ENCODE results near the gene PRR18. TPM values are rescaled to one million over a fixed set of nuclear protein-coding genes. Genes with fewer than 3 reads are reported as not detected.

The PRR18 gene
- total RNA-seq, 1 experiment from 2014 or later, result not detected

- Histone ChIP-seq H3K4me3 (replicated peaks in 1 of 2; ENCODE audit: low read depth in 1 of 2, low read length in 2 of 2) (no peak overlapping the region), H4K20me1 (ENCODE audit: insufficient read depth) (no peaks in the 10 kb centered on the region), H3K9me2 (ENCODE audit: insufficient read depth) (no peaks in the 10 kb centered on the region), H3K4me2 (ENCODE audit: low read length) (no peak overlapping the region), H3K36me3 (ENCODE audit: control insufficient read depth in 1 of 2, insufficient read depth in 2 of 2, low read length in 2 of 2) (no peaks in the 10 kb centered on the region), H3K79me2 (ENCODE audit: insufficient read depth, low read length) (no peaks in the 10 kb centered on the region), H3K4me1 (ENCODE audit: control insufficient read depth in 1 of 2, insufficient read depth in 2 of 2, low read length in 2 of 2) (no peaks in the 10 kb centered on the region), H2AFZ (ENCODE audit: low read depth, low read length, poor library complexity, severe bottlenecking) (no peak overlapping the region), H3K9me3 (ENCODE audit: control insufficient read depth in 1 of 2, insufficient read depth in 1 of 2, low read depth in 1 of 2, low read length in 2 of 2) (no peaks in the 10 kb centered on the region), H3K27ac (ENCODE audit: low read depth, low read length) (no peak overlapping the region), H3K9ac (ENCODE audit: low read length) (no peak overlapping the region), H3K27me3 (ENCODE audit: insufficient read depth, low read length) (peaks cover 9% of the 10 kb centered on the region)
- intact Hi-C loops (cut with micrococcal nuclease), result no loop called here
- RAD21 ChIA-PET (ENCODE audit: low non-redundant PET in 1 of 2, low total read pairs in 2 of 2, uncharacterized antibody in 2 of 2, unreplicated experiment in 2 of 2), result no interaction called here
- POLR2A ChIA-PET, result no interaction called here
- CTCF ChIA-PET, result interaction anchor here (0.8 kb wide), 1 partner anchor 27 kb away, joined by 3 read pairs; no protein-coding TSS in a partner anchor
- ATAC-seq (no peak), DNase-seq (ENCODE audit: low read depth, low spot score) (no peak)
- no TSS peak for BruUV-seq (replicated peaks)
- no peak for TF ChIP-seq ATF3 (IDR thresholded peaks at IDR 0.05)
Measured at GRCh38 chr6:166354965-166355364, 46.8 kb upstream of the PRR18 start.

GRCh38 chr6:166354143-166354542 lies 46.0 kb upstream of the PRR18 start:
- BruUV-seq (replicated peaks), result no TSS peak
- Histone ChIP-seq H3K4me2 (ENCODE audit: low read length) (no peak overlapping the region), H3K9me3 (ENCODE audit: control insufficient read depth in 1 of 2, insufficient read depth in 1 of 2, low read depth in 1 of 2, low read length in 2 of 2) (no peaks in the 10 kb centered on the region), H4K20me1 (ENCODE audit: insufficient read depth) (no peaks in the 10 kb centered on the region), H3K4me1 (ENCODE audit: control insufficient read depth in 1 of 2, insufficient read depth in 2 of 2, low read length in 2 of 2) (no peaks in the 10 kb centered on the region), H2AFZ (ENCODE audit: low read depth, low read length, poor library complexity, severe bottlenecking) (no peak overlapping the region), H3K27ac (ENCODE audit: low read depth, low read length) (no peak overlapping the region), H3K4me3 (replicated peaks in 1 of 2; ENCODE audit: low read depth in 1 of 2, low read length in 2 of 2) (no peak overlapping the region), H3K9ac (ENCODE audit: low read length) (no peak overlapping the region), H3K79me2 (ENCODE audit: insufficient read depth, low read length) (no peaks in the 10 kb centered on the region), H3K9me2 (ENCODE audit: insufficient read depth) (no peaks in the 10 kb centered on the region), H3K36me3 (ENCODE audit: control insufficient read depth in 1 of 2, insufficient read depth in 2 of 2, low read length in 2 of 2) (no peaks in the 10 kb centered on the region), H3K27me3 (ENCODE audit: insufficient read depth, low read length) (peaks cover 9% of the 10 kb centered on the region)
- CTCF ChIA-PET, result no interaction called here
- DNase-seq (ENCODE audit: low read depth, low spot score), result no peak
- intact Hi-C loops (cut with micrococcal nuclease), result no loop called here
- ATAC-seq, result no peak
- RAD21 ChIA-PET (ENCODE audit: low non-redundant PET in 1 of 2, low total read pairs in 2 of 2, uncharacterized antibody in 2 of 2, unreplicated experiment in 2 of 2), result no interaction called here
- POLR2A ChIA-PET, result no interaction called here
- no peak for TF ChIP-seq EGR1 (IDR thresholded peaks at IDR 0.05; ENCODE audit: low read depth)
- no peak for TF ChIP-seq FOSL1 (IDR thresholded peaks at IDR 0.05; ENCODE audit: low read depth)
- TF ChIP-seq ELF1 (IDR thresholded peaks at IDR 0.05; ENCODE audit: borderline replicate concordance, low read depth), result no peak
- TF ChIP-seq MAX (IDR thresholded peaks at IDR 0.05), result no peak
- no peak for TF ChIP-seq SRF (IDR thresholded peaks at IDR 0.05; ENCODE audit: low read depth)
- TF ChIP-seq ZNF274 (IDR thresholded peaks at IDR 0.05; ENCODE audit: low read depth, low read length), result no peak
- TF ChIP-seq ATF3 (IDR thresholded peaks at IDR 0.05), result no peak
- no peak for TF ChIP-seq CTCF (IDR thresholded peaks at IDR 0.05 in 2 of 3, conservative IDR thresholded peaks at IDR 0.05 in 1 of 3; ENCODE audit: borderline replicate concordance in 1 of 3, insufficient read depth in 1 of 3, low read depth in 2 of 3, low read length in 2 of 3)
- TF ChIP-seq ZFX (IDR thresholded peaks at IDR 0.05), result no peak
- TF ChIP-seq SIN3A (IDR thresholded peaks at IDR 0.05; ENCODE audit: low read depth), result no peak
- TF ChIP-seq SP1 (IDR thresholded peaks at IDR 0.05; ENCODE audit: low read depth), result no peak
- no peak for TF ChIP-seq EZH2 (IDR thresholded peaks at IDR 0.05)
- TF ChIP-seq REST (IDR thresholded peaks at IDR 0.05; ENCODE audit: low read depth), result no peak
- no peak for TF ChIP-seq TCF7L2 (IDR thresholded peaks at IDR 0.05; ENCODE audit: borderline replicate concordance, extremely low read depth, insufficient read depth, insufficient read length)
